Thyroid gland (tissue), 4 donors: ENCODE measurements around the gene RPS19BP1.

ENCODE experiments used
- POLR2A ChIP-seq, 2 donors: fragments of 450-650 bp; IDR thresholded peaks; one replicate each; pipeline ENCODE4 v1.6.1; 2017; ENCODE audit warnings: antibody characterized with exemption in 2 of 2, mild to moderate bottlenecking in 2 of 2, moderate library complexity in 1 of 2
- TF ChIP-seq, protein P1 (sequence below), 6 experiments: fragments of 200-600 bp in 3 of 6; fragments of 450-650 bp in 3 of 6; sonication (generic) in 3 of 6; IDR thresholded peaks; one replicate each; pipeline ENCODE4 v1.5.1; 2016 to 2019; ENCODE audit warnings: antibody characterized with exemption in 6 of 6, mild to moderate bottlenecking in 2 of 6, inconsistent platforms in 1 of 6, moderate library complexity in 1 of 6

DNA sequence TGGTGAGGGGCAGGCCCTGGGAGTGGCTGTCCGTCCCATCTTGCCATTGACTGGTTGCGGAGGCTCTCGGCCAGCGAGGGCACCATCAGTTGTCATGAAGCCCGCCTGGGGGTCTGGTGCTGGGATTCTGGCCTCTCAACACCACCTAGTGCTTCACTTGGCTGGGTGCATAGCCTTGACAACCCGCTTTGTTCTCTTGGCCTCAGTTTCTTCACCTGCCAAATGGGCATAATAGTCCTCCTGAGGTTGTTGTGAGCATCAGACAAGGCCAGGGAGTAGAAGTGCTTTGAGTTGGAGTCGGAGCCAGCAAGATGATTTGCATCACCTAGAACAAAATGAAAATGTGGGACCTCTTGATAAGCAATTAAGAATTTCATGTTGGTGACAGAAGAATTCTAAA, 36.5 kb upstream of the RPS19BP1 start:
- TF ChIP-seq, protein P1, sequence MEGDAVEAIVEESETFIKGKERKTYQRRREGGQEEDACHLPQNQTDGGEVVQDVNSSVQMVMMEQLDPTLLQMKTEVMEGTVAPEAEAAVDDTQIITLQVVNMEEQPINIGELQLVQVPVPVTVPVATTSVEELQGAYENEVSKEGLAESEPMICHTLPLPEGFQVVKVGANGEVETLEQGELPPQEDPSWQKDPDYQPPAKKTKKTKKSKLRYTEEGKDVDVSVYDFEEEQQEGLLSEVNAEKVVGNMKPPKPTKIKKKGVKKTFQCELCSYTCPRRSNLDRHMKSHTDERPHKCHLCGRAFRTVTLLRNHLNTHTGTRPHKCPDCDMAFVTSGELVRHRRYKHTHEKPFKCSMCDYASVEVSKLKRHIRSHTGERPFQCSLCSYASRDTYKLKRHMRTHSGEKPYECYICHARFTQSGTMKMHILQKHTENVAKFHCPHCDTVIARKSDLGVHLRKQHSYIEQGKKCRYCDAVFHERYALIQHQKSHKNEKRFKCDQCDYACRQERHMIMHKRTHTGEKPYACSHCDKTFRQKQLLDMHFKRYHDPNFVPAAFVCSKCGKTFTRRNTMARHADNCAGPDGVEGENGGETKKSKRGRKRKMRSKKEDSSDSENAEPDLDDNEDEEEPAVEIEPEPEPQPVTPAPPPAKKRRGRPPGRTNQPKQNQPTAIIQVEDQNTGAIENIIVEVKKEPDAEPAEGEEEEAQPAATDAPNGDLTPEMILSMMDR (IDR thresholded peaks at IDR 0.05): no peak
- TF ChIP-seq POLR2A (IDR thresholded peaks at IDR 0.05): no peak
